ENCODE results near the gene MYO15A. TPM values are rescaled to one million over a fixed set of nuclear protein-coding genes. Genes with fewer than 3 reads are reported as not detected.

Gene MYO15A
- polyA plus RNA-seq, 1 donor (not counting 4 experiments of a cell fraction or from before 2014, with no cell fraction given) = 0.20 TPM

DNA sequence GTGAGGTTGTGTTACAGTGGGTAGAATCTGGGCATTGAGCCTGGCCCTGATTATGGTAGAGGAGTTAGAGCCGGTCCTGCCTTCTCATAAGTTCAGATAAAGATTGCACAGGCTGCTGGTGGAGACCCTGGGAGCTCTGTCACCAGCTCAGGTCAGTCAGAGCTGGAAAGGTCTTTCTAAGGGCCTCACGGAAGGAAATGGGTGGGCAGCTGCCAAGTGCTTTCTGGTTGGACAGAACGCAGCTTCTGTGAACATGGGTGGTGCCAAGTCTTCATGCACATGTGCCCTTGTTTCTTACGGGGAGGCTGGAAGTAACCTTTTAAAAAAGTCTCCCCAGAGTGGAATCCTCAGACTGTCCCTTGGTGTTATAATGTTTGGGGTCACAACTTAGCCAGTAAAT, 90.0 kb downstream of the MYO15A start:
- Histone ChIP-seq H3K79me2 (ENCODE audit: control insufficient read depth, insufficient read depth, low read length) (peaks cover 78% of the 10 kb centered on the region), H3K27me3 (ENCODE audit: control insufficient read depth, extremely low read depth, insufficient read depth, low read length) (no peaks in the 10 kb centered on the region), H3K4me1 (ENCODE audit: control insufficient read depth, extremely low read depth, insufficient read depth, low read length) (peaks cover 20% of the 10 kb centered on the region), H3K9me3 (ENCODE audit: control insufficient read depth, low read depth, low read length) (no peaks in the 10 kb centered on the region), H3K9ac (ENCODE audit: control insufficient read depth, extremely low read depth, insufficient read depth, low read length) (no peak overlapping the region), H4K20me1 (ENCODE audit: control insufficient read depth, extremely low read depth, insufficient read depth, low read length) (peaks cover 42% of the 10 kb centered on the region), H2AFZ (ENCODE audit: control insufficient read depth, low read length) (no peak overlapping the region), H3K36me3 (ENCODE audit: control insufficient read depth in 2 of 2, extremely low read depth in 1 of 2, insufficient read depth in 2 of 2, low read length in 2 of 2) (peaks cover 14 to 43% of the 10 kb centered on the region in 2 experiments), H3K4me3 (ENCODE audit: control insufficient read depth in 2 of 3, extremely low read depth in 1 of 3, insufficient read depth in 2 of 3, low read depth in 1 of 3, low read length in 3 of 3) (no peak overlapping the region), H3K9me1 (ENCODE audit: control insufficient read depth, extremely low read depth, insufficient read depth, low read length) (peaks cover 3% of the 10 kb centered on the region), H3K4me2 (ENCODE audit: control insufficient read depth, extremely low read depth, insufficient read depth, low read depth, low read length) (no peak overlapping the region), H3K27ac (ENCODE audit: control insufficient read depth, insufficient read depth, low read length) (no peak overlapping the region)
- no peak for FAIRE-seq
- dilution Hi-C loops (cut with MboI; ENCODE audit: extremely low pct_ligation_motif_present, low sequenced_read_pairs) = no loop called here
- DNase-seq (ENCODE audit: low read depth, low spot score) = no peak
- TF ChIP-seq, protein P1, sequence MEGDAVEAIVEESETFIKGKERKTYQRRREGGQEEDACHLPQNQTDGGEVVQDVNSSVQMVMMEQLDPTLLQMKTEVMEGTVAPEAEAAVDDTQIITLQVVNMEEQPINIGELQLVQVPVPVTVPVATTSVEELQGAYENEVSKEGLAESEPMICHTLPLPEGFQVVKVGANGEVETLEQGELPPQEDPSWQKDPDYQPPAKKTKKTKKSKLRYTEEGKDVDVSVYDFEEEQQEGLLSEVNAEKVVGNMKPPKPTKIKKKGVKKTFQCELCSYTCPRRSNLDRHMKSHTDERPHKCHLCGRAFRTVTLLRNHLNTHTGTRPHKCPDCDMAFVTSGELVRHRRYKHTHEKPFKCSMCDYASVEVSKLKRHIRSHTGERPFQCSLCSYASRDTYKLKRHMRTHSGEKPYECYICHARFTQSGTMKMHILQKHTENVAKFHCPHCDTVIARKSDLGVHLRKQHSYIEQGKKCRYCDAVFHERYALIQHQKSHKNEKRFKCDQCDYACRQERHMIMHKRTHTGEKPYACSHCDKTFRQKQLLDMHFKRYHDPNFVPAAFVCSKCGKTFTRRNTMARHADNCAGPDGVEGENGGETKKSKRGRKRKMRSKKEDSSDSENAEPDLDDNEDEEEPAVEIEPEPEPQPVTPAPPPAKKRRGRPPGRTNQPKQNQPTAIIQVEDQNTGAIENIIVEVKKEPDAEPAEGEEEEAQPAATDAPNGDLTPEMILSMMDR (optimal IDR thresholded peaks at IDR 0.05 in 1 of 3, IDR thresholded peaks at IDR 0.05 in 1 of 3, conservative IDR thresholded peaks at IDR 0.05 in 1 of 3; ENCODE audit: extremely low read depth in 1 of 3, insufficient read depth in 2 of 3, low read length in 3 of 3) = no peak
- TF ChIP-seq EZH2 (IDR thresholded peaks at IDR 0.05; ENCODE audit: low read length) = no peak

DNA sequence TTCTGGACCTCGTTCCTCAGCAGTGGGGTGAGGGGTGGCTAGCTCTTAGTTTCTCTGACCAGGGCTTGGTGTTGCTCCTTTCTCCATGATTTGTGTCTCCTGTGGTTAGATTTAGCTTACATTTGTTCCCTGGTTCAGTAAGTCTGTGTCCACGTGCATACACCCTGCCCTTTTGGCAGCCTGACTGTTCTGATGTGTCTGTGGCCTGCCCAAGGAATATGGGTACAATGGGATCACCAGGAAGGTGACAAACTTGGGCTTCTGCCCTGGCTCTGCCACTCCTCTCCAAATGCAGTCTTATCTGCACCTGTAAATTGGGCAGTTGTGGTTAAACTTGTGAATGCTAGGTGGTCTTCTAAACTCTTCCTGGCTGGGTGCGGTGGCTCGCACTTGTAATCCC, 92.6 kb downstream of the MYO15A start:
- Histone ChIP-seq H2AFZ (ENCODE audit: control insufficient read depth, low read length) (no peak overlapping the region), H3K9me3 (ENCODE audit: control insufficient read depth, low read depth, low read length) (no peaks in the 10 kb centered on the region), H3K4me1 (ENCODE audit: control insufficient read depth, extremely low read depth, insufficient read depth, low read length) (peaks cover 15% of the 10 kb centered on the region), H3K27me3 (ENCODE audit: control insufficient read depth, extremely low read depth, insufficient read depth, low read length) (no peaks in the 10 kb centered on the region), H3K27ac (ENCODE audit: control insufficient read depth, insufficient read depth, low read length) (no peak overlapping the region), H3K79me2 (ENCODE audit: control insufficient read depth, insufficient read depth, low read length) (peaks cover 79% of the 10 kb centered on the region), H3K36me3 (ENCODE audit: control insufficient read depth in 2 of 2, extremely low read depth in 1 of 2, insufficient read depth in 2 of 2, low read length in 2 of 2) (peaks cover 18 to 45% of the 10 kb centered on the region in 2 experiments), H3K9me1 (ENCODE audit: control insufficient read depth, extremely low read depth, insufficient read depth, low read length) (peaks cover 3% of the 10 kb centered on the region), H3K4me2 (ENCODE audit: control insufficient read depth, extremely low read depth, insufficient read depth, low read depth, low read length) (no peak overlapping the region), H4K20me1 (ENCODE audit: control insufficient read depth, extremely low read depth, insufficient read depth, low read length) (peaks cover 53% of the 10 kb centered on the region), H3K9ac (ENCODE audit: control insufficient read depth, extremely low read depth, insufficient read depth, low read length) (no peak overlapping the region), H3K4me3 (ENCODE audit: control insufficient read depth in 2 of 3, extremely low read depth in 1 of 3, insufficient read depth in 2 of 3, low read depth in 1 of 3, low read length in 3 of 3) (no peak overlapping the region)
- dilution Hi-C loops (cut with MboI; ENCODE audit: extremely low pct_ligation_motif_present, low sequenced_read_pairs) = no loop called here
- no peak for TF ChIP-seq EZH2 (IDR thresholded peaks at IDR 0.05; ENCODE audit: low read length)
- TF ChIP-seq, protein P1 (optimal IDR thresholded peaks at IDR 0.05 in 1 of 3, IDR thresholded peaks at IDR 0.05 in 1 of 3, conservative IDR thresholded peaks at IDR 0.05 in 1 of 3; ENCODE audit: extremely low read depth in 1 of 3, insufficient read depth in 2 of 3, low read length in 3 of 3) = no peak
- FAIRE-seq = no peak
- no peak for DNase-seq (ENCODE audit: low read depth, low spot score)

All from keratinocyte (primary cell).